HEK293T (cell line): Measurements from ENCODE around the gene BICC1.

ENCODE experiments used
- ARNT ChIP-seq: fragments of 450-650 bp; IDR thresholded peaks from 2 replicates; pipeline ENCODE4 v1.6.1; 2017; ENCODE audit warnings: mild to moderate bottlenecking
- BHLHE40 ChIP-seq: fragments of 450-650 bp; IDR thresholded peaks from 2 replicates; pipeline ENCODE4 v1.6.1; 2016; ENCODE audit warnings: mild to moderate bottlenecking, moderate library complexity, borderline replicate concordance
- FOXA1 ChIP-seq: fragments of 450-650 bp; IDR thresholded peaks from 2 replicates; pipeline ENCODE4 v1.6.1; 2016; ENCODE audit warnings: mild to moderate bottlenecking
- TARDBP ChIP-seq: fragments of 450-650 bp; IDR thresholded peaks from 2 replicates; pipeline ENCODE4 v1.6.1; 2016

DNA sequence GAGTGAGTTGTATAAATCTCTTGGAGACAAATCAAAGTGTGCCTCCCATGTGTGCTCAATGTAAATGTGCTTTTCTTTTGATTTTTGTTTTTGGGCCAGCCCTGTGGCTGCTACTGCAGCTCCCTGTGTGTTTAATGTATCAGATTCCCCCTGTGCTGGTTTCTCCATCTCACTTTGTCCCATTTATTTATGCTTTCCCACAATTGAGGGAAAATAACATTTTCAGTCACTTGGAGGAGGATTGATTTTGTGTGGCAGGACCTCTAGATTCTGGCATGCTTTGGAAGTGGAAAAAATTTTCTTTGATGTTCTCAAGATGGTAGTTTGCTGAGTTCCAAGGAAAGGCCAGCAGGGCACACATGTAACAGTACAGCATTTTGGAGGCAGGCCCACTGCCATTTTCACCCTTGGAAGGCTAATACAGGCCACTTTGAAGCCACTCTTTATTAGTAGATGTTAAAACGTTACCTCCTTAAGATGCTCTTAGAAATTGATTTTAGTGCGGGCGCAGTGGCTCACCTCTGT is 323.6 kb downstream of the BICC1 start:
- no peak for TF ChIP-seq TARDBP
- no peak for TF ChIP-seq FOXA1
- no peak for TF ChIP-seq BHLHE40
- no peak for TF ChIP-seq ARNT
